ENCODE measurements around the gene ZDHHC8. TPM values are rescaled to one million over a fixed set of nuclear protein-coding genes. Genes with fewer than 3 reads are reported as not detected.

The ZDHHC8 gene
- total and polyA plus RNA-seq, 12 donors: 5.7 to 109 (median 36.1) TPM

DNA sequence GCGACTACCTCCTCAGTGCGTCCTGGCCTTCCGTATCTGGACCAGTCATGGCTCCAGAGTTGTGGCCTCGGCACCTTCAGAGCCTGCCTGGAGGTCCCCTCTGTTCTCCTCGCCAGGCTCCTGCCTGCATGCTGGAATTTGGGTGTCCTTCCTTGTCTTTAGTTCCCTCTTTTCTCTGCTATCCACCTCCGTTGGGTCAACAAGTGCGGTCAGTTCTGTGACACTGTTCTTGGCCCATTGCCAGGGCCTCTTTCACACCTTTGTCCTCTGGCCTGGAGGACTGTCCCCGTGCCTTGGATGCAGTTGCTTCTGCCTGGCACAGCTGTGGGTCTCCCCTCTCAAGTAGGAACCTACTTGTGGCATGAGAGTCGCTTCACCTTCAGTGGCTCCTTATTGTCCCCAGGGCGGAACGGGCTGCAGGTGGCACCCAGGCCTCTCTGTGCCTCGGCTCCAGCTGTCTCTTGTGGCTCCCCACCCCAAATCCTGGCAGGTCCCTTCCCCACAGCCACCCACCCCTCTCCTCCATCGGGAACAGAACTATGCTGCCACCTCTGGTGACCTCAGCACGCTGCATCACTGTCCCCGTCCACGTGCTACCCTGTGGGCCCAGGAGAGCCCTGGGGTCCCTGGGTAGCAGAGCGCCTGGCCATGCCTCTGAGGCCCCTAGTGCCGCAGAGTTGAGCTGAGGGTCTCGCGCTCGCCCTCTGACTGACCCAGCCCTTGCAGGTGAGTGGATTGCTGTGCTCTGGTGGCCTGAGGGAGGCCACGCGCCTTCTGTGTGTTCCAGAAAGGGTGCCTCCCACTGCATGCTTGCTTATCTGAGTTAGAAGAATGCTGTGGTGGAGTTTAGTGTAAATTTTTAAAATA, 46.8 kb upstream of the ZDHHC8 start:
- peaks cover 0 to 42% of the 10 kb centered on the region in 2 donors for H3K36me3 ChIP-seq (replicated peaks in 1 of 2)
- no peaks in the 10 kb centered on the region for H3K9me3 ChIP-seq (replicated peaks in 1 of 3)
- TF ChIP-seq POLR2A (IDR thresholded peaks at IDR 0.05): no peak
- peak in 5 of 6 experiments; percentile 13 to 20 (median 17) for TF ChIP-seq CTCF (IDR thresholded peaks at IDR 0.05)
- no peak overlapping the region for H3K27ac ChIP-seq
- WGBS, 4 donors: 69 to 76% (median 76%) methylated on average over 15 to 23 of the region's 23 CpGs
- no peaks in the 10 kb centered on the region for H3K27me3 ChIP-seq
- no peak overlapping the region for H3K4me3 ChIP-seq
- intact Hi-C loops (cut with DNase I): loop anchor here in 1 of 2 donors (10.0 kb wide), 1 partner anchor 110 kb away; no protein-coding TSS in a partner anchor
- DNase-seq: peak in 2 of 7 donors; percentile 29 to 48
- H3K4me1 ChIP-seq (replicated peaks in 1 of 2): peaks cover 11 to 46% of the 10 kb centered on the region in 2 donors

GRCh38 chr22:20085651-20086050, 46.0 kb upstream of the ZDHHC8 start:
- WGBS, 4 donors: 96 to 97% (median 97%) methylated on average over 19 to 20 of the region's 20 CpGs
- no peak for TF ChIP-seq CTCF (IDR thresholded peaks at IDR 0.05)
- no peak for TF ChIP-seq POLR2A (IDR thresholded peaks at IDR 0.05)
- no peak for DNase-seq
- no peaks in the 10 kb centered on the region for H3K9me3 ChIP-seq (replicated peaks in 1 of 3)
- intact Hi-C loops (cut with DNase I): loop anchor here in 1 of 2 donors (10.0 kb wide), 1 partner anchor 111 kb away; no protein-coding TSS in a partner anchor
- H3K4me1 ChIP-seq (replicated peaks in 1 of 2): peaks cover 11 to 44% of the 10 kb centered on the region in 2 donors
- H3K36me3 ChIP-seq (replicated peaks in 1 of 2): peaks cover 0 to 51% of the 10 kb centered on the region in 2 donors
- no peaks in the 10 kb centered on the region for H3K27me3 ChIP-seq
- no peak overlapping the region for H3K27ac ChIP-seq
- H3K4me3 ChIP-seq: no peak overlapping the region

GRCh38 chr22:20086101-20086599, 45.5 kb upstream of the ZDHHC8 start:
- Histone ChIP-seq H3K4me1 (replicated peaks in 1 of 2) (peaks cover 6 to 39% of the 10 kb centered on the region in 2 donors), H3K4me3 (no peak overlapping the region), H3K27ac (no peak overlapping the region), H3K9me3 (replicated peaks in 1 of 3) (no peaks in the 10 kb centered on the region), H3K27me3 (no peaks in the 10 kb centered on the region), H3K36me3 (replicated peaks in 1 of 2) (peaks cover 0 to 56% of the 10 kb centered on the region in 2 donors)
- 91 to 93% (median 92%) methylated on average over 24 of the region's 24 CpGs for WGBS, 4 donors
- TF ChIP-seq CTCF (IDR thresholded peaks at IDR 0.05) (no peak), POLR2A (IDR thresholded peaks at IDR 0.05) (no peak)
- DNase-seq: no peak
- intact Hi-C loops (cut with DNase I): loop anchor here in 1 of 2 donors (10.0 kb wide), 1 partner anchor 111 kb away; no protein-coding TSS in a partner anchor

DNA sequence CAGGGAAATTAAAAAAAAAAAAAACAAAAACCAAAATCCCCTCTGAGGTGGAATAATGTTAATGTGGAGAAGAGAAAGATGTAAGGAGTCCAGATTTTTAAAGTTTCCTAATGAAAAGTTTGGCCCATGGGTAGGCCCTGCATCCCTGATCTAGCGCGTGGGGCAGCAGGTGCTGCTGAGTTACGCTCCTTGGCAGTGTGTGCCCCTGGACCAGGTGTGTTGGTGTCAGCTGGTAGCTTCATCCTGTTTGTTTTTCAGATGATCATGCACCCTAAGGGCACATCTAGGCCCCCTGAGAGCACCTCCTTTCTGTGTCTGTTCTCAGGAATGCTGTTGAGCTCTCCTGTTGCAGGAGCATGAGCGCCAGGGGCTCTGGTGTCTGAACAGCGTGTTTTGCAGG, 44.8 kb upstream of the ZDHHC8 start:
- no peak for DNase-seq
- Histone ChIP-seq H3K27ac (no peak overlapping the region), H3K4me3 (no peak overlapping the region), H3K9me3 (replicated peaks in 1 of 3) (no peaks in the 10 kb centered on the region), H3K4me1 (replicated peaks in 1 of 2) (peaks cover under 1 to 33% of the 10 kb centered on the region in 2 donors), H3K36me3 (replicated peaks in 1 of 2) (peaks cover 0 to 62% of the 10 kb centered on the region in 2 donors), H3K27me3 (no peaks in the 10 kb centered on the region)
- WGBS, 4 donors: 88 to 100% (median 96%) methylated on average over 4 to 5 of the region's 5 CpGs
- intact Hi-C loops (cut with DNase I): loop anchor here in 1 of 2 donors (10.0 kb wide), 1 partner anchor 112 kb away; no protein-coding TSS in a partner anchor
- no peak for TF ChIP-seq POLR2A (IDR thresholded peaks at IDR 0.05)
- TF ChIP-seq CTCF (IDR thresholded peaks at IDR 0.05): no peak
